Measurements from ENCODE around the gene EHD1.
"Not testable (repeated sequence)": the region's sequence is repeated elsewhere in the genome, so short reads cannot be mapped to it uniquely, and the experiment has no call there.

The EHD1 gene

DNA sequence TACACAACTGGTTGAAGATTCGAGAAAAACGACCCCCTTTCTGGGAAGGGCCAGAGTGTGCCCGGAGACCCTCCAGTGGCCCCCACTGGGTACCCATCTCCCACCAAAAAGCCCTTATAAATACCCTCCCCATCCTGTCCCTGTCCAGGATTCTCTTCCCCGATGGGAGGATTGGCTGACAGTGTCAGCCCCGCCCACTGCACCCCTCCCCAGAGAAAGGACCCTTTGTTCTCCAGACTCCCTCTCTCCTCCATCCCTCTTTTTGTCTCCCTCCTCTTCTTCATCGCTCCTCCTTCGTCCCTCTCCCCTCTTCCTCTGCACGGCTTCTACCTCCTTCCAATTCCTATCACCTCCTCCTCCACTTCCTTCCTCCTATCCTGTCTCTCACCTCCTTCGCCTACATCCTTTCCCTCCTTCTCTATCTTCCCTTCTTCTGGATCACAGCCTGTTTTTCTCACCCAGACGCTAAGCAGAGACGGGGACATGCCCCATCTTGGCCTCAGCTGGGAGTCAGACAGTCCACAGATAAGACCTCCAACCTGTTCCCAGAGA lies 54.8 kb downstream of the EHD1 start:
- DNase-seq: no peak

DNA sequence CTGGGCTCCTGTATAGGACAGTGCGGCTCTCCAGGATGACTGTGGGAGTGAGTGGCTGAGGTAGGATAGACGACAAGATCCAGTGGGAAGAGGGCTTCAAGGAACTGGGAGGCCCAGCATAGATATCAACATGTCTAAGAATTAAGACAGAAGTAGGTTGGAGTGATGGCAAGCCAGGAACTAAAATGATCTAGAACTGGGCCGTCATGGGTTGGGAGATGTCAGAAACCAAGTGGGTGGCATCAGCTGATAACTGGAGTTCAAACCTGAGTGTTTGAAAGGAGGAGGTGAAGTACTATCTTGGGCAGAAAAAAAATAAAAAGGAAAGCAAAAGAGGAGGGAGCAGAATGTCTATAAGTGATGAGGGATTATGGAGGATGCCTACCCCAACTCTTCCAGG lies 60.9 kb downstream of the EHD1 start:
- no peak for DNase-seq

DNA sequence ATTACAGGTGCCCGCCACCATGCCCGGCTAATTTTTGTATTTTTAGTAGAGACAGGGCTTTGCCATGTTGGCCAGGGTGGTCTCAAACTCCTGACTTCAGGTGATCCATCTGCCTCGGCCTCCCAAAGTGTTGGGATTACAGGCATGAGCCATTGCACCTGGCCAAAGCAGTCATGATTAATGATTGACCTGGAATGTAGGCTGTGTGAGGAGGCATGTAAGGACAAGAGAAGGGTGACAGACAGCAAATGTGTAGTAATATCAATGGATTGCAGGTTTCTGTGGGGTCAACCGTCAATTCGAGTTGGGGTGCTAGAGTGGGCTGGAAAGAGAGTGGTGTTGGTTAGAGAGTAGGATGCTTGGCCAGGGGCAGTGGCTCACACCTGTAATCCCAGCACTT lies 63.0 kb downstream of the EHD1 start:
- DNase-seq: not testable (repeated sequence)

DNA sequence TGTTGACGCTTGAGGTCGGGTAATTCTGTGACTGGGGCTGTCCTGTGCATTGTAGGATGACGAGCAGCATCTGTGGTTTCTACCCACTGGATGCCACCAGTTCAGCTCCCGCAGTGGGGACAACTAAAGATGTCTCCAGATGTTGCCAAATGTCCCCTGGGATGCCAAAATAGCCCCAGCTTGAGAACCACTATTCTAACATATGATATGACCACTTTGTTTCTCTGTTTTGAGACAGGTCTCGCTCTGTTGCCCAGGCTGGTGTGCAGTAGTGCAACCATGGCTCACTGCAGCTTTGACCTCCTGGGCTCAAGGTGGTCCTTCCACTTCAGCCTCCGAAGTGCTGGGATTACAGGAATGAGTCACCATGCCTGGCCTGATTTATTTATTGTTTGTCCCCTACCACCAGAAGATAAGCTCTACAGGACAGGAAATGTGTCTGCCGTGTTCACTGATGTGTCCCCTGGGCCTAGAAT lies 63.7 kb downstream of the EHD1 start:
- DNase-seq: no peak

DNA sequence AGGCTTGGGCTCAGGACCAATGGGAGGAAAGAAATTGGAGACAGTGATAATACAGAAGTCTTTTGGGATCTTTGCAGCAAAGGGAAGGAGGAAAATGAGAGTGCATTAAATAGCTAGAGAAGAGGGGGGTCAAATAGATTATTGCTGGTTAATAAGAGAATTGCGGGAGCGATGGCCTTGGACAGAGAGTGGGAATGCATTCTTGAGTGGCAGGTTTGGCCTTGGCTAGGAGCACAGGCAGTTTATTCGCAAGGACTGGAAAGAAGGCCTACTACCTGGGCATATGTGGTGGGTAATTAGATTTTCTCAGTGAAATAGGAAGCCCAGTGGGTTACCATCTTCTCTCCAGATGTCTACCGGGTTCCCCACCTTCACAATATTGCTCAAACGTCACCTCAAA lies 64.6 kb downstream of the EHD1 start:
- no peak for DNase-seq

DNA sequence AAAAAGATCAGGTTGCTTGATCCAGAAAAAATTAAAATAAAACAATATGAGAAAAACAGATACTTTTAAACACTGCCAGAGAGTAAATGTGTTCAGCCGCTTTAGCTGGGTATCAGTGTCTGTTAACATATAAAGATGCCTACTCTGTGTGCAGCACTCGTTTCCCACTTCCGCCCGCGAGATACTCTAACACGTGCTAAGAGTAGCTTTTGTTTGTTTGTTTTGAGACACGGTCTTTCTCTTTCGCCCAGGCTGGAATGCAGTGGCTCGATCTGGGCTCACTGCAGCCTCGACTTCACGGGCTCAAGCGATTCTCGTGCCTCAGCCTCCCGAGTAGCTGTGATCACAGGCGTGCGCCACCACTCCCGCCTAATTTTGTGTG lies 67.5 kb downstream of the EHD1 start:
- DNase-seq: no peak

DNA sequence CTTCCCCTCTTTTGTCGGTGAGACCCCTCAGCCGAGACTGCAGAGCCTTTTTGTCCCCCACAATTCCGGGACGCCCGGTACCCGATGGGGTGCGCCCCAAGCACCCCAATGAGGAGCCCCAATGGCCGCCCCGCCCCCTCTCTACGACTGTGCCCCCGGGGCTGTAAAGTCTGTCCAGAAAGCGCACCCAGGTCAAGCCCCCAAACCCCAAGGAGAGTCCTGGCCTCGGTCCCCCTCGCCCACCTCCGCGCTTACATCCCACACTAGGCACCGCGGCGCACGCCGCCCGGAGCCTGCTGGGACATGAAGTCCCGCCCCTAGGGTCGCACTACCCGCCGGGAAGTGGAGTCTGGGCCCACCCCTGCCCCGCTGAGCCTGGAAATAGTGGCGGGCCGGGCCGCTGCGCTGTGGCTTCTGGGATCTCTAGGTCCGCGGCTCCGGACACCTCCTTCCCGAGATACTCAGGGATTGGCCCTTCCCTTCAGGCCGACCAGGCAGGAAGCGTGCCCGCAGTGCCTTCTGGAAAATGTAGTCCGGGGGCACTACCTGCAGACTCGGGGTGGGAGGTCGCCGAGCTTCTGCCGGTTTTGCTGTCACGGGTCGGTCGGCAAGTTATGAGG lies 68.0 kb downstream of the EHD1 start, which contains the start of gene MEN1:
TSS of gene MEN1 (minus strand) at position 281 of the 620 bp plus-strand sequence. CDS start 442 bp downstream, outside the sequence.
- DNase-seq: peak; percentile 92

DNA sequence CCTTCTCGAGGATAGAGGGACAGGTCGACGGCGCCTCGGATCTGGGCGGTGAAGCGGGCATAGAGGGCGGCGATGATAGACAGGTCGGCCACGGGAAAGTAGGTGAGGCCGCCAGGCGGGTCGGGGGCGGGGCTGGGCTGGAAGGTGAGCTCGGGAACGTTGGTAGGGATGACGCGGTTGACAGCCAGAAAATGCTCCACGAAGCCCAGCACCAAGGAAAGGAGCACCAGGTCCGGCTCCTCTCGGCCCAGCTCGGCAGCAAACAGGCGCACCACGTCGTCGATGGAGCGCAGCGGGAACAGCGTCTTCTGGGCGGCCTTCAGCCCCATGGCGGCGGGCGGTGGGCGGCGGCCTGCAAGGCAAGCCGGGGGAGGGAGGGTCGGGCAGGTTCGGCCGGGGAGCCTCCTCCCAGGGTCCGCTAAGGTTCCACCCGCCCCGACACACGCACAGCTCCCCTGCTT lies 68.6 kb downstream of the EHD1 start:
- DNase-seq: peak; percentile 21

DNA sequence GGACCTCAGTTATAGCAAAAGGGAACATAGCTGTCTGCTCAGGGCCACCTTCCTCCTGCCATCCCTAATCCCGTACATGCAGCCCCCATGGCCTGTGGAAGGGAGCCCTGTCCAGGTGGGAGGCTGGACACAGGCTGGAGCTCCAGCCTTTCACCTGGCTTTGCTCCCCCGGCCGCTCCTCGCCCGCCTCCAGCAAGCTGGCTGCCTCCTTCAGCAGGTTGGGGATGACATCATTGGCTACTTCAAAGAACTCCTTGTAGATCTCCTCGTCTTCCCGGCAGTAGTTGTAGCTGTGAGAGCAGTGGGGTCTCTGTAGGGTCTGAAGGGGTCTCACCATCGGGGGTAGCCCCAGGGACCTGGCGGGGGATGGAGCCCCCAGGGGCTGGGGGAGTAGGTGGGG lies 72.9 kb downstream of the EHD1 start:
- no peak for DNase-seq

DNA sequence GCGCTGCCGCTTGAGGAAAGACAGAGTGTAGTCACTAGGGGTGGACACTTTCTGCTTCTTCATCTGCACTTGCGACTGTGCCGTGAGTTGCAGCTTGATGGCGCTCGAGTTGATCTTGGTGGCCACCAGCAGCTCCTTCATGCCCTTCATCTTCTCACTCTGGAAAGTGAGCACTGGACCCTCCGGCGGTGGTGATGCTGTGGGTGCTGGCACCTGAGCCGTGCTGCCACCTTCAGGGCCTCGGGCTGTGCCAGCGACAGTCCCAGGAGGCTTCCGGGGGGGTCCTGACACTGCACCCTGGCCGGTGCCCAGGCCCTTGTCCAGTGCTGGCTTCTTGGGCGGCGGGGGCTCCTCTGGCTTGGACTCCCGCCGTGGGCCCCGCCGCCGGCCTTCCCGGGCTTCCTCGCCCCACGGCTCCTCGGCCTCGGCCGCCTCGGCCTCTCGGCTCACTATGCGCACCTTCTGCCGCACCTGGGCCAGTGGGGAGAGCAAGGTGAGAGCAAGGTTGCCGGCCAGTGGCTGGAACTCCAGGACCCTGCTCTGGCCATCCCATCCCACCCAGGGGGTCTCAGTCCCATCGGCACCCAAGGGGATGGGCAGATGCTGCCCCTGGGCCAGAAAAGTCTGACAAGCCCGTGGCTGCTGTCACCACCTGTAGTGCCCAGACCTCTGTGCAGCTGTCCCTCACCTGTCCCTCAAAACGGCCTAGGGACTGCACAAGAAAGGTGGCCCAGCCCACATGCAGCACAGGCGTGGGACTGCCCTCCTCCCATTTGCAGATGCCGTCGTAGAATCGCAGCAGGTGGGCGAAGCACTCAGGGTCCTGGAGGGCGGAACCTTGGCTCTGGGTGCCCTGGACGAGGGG lies 73.8 kb downstream of the EHD1 start:
- no peak for DNase-seq

DNA sequence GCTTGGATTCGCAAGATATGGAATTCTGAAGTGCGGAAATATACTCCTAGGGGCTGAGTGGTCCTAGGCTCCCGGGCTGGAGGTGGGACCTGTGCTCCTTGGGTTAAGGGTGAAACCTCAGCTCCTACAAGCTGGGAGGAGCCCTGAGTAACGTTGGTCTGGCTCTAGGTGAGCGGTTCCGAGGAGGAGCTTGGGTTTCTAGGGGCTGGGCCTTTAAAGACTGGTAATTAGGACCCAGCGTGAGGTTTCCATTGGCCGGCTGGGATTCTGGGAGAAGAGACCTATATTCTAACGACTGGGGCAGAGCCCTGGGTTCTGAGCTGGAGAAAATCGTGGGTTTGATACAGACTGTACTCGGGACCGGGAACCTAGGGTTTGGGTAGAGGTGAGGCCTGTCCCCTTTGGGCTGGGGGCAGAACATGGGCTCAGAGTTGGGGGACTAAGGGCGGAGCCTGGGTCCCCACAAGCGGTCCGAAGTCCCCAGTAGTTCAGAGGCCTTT lies 74.5 kb downstream of the EHD1 start:
- DNase-seq: no peak

DNA sequence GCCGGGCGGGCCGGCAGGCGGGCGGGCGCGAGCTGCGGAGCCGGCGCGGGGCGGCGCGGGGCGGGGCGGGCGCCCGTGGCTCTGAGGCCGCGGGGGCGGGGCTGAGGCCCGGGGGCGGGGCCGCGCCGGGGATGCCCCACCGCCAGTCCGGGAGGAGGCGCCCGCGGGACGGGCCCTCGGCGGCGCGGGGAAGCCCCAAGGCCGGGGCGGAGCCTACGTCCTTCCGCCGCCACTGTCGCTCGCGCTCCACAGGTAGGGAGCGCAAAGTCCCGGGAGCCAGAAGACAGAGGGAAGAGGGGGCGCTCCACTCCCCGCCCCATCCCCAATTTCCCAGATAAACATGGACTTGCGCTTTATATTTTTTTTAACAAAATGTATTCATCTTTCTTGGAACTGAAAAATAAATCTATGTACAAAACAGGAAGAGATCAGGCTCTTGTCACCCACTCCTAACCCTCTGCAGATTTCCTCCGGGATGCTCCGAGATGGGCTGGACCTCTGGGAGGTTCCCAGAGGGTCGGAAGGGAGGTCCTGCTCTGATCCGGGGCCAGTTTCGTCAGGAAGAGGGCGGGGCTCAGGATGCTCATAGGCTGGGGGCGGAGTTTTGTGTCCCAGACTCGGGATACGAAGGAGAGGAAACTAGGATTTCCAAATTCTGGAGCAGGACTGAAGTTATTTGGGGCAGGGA lies 75.1 kb downstream of the EHD1 start, which contains the start of gene MAP4K2:
TSS of gene MAP4K2 (minus strand) at position 57 of the 688 bp plus-strand sequence. CDS start 65 bp downstream, outside the sequence.
- peak; percentile 61 for DNase-seq

DNA sequence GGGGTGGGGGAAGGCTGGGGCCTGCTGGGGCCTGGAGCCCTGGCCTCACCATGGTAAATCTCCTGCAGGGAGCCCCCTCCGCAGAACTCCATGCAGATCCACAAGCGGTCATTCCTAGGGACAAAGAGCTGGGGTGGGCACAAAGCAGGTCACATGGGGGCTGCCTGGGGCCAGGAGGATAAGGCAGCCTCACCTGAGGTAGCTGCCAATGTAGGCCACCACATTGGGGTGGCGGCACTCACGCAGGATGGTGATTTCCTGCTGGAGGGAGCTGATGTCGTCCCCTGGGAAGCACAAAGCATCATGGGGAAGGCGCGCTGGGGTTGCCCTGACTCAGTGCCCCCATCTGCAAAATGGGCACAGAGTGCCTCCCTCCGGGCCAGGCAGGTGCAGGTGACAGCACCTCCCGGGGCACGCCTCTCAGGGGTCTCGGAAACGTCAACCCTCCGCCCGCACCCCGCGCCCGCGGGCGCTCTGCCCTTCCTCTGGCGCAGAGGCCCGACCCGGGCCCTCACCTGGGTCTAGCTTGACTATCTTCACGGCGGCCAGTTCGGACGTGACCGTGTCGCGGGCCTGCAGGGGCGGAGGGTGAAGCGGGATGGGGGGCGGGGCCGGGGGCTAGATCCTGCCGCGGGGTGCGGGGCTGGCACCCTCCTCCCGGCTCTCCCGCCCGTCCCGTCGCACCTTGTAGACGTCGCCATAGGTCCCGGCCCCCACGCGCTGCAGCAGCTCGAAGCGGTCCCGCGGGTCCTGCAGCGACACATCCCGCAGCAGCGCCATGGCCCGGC lies 75.9 kb downstream of the EHD1 start:
- DNase-seq: no peak

Data from NCI-H748 treated with DMSO at 0.1 percent for 48 hours (cell line).